Mammary epithelial cell (primary cell): ENCODE results near the gene TSHZ3.

Source experiments
- CTCF ChIP-seq, 2 donors: IDR thresholded peaks in 1 of 2; conservative IDR thresholded peaks in 1 of 2; 2 replicates each; pipeline ENCODE4 v1.5.1; 2011 to 2012; ENCODE audit warnings: inconsistent platforms in 2 of 2, low read length in 2 of 2, mild to moderate bottlenecking in 2 of 2, control low read depth in 1 of 2, low read depth in 1 of 2; ENCODE audit not compliant: insufficient read depth in 1 of 2; ENCODE audit errors: extremely low read depth in 1 of 2
- EZH2 ChIP-seq: IDR thresholded peaks from 2 replicates; pipeline ENCODE4 v1.6.1; 2012; ENCODE audit warnings: low read length, inconsistent platforms, borderline replicate concordance

GRCh38 chr19:31297991-31298390 lies 51.2 kb downstream of the TSHZ3 start:
- TF ChIP-seq CTCF (conservative IDR thresholded peaks at IDR 0.05 in 1 of 2, IDR thresholded peaks at IDR 0.05 in 1 of 2; ENCODE audit: extremely low read depth in 1 of 2, insufficient read depth in 1 of 2, low read depth in 1 of 2, low read length in 2 of 2) (no peak), EZH2 (no peak)
